HG02943 (cell line): ENCODE data around the gene BTBD9.

Source experiments
- ATAC-seq: cut with Tn5 transposase; IDR thresholded peaks from one replicate; pipeline ENCODE4 v1.9.1; 2021; ENCODE audit warnings: mild to moderate bottlenecking, low read depth, moderate library complexity; ENCODE audit not compliant: unreplicated experiment

Gene BTBD9

GRCh38 chr6:38403548-38403947 is 236.2 kb downstream of the BTBD9 start:
- no peak for ATAC-seq

GRCh38 chr6:38400764-38401163 is 239.0 kb downstream of the BTBD9 start:
- no peak for ATAC-seq

DNA sequence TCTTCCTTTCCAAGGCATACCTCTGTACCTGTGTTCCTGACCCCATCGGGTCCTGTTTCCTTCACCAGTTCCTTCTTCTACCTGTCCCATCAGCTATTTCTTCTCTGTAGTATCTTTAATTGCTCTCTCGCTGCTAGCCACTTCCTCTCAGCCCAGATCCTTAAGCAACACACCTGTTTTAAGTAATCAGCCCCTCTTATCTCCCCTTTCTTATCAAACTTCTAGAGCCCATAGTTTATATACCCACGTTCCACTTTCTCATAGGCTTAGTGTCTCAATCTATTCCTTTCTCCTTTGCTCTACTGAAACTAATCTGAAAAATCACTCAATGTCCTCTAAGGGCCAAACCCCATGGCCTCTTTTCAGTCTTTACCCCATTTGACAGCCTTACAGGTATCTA is 239.6 kb downstream of the BTBD9 start:
- no peak for ATAC-seq

GRCh38 chr6:38396209-38396608 is 243.5 kb downstream of the BTBD9 start:
- no peak for ATAC-seq

DNA sequence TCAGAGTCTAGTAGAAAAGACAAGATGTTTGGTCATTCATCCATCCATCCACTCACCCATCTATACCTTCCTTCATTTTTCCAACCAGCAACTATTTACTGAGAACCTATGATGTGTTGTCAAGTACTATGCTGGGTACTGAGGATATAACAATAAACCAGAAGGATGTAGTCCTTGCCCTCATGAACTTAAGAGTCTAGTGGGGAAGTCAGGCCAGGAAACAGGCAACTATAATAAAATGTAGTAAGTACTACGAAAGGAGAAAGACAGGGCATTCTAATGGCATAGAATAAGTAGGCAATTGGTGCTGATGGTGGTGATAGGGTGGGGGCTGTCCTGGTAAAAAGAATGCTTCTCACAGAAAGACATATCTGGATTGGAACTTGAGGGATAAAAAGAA is 245.7 kb downstream of the BTBD9 start:
- no peak for ATAC-seq

DNA sequence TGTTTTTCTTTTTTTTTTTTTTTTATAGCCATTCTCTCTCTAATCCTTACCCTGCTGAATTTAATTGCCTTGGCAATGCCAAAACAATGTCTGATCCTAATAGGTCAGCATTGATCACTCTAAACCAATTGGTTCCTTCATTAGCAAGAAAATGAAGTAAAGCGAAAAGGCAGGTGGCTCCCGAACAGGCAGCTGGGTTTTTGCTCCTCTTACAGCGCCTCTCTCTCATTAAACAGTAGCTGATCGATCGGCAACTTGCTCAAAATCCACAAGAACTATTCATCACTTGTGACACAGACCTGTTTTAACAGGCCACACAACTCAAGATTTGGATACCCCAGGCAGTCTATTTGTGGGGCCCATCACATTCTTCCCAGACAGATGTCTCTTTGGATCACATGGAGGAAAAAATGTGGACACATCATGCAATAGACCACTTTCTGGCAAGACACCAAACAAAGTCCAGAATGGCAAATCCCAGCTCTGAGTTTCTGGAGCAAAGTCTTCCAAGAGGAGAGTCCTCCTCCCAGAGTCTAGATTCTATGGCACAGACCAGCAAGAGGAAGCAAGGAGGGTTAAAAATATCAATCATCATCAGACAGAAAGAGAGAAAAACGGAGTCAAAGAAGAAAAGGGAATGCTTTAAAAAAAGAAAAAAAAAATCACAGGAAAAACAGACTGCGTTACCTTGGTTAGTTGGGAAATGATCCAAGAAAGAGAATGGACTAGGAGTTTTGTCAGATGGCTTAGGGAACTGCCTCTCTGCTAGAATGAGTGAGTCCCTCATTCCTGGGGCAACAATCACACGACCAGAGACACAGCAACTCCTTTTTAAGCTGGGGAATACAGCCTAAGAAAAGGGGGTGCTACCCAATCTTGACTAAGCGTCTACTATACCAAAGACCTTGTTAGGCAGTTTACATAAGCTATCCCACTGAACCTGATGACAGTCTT is 247.8 kb downstream of the BTBD9 start:
- no peak for ATAC-seq

GRCh38 chr6:38391206-38391605 is 248.5 kb downstream of the BTBD9 start:
- ATAC-seq, result no peak

GRCh38 chr6:38389875-38390274 is 249.9 kb downstream of the BTBD9 start:
- no peak for ATAC-seq

DNA sequence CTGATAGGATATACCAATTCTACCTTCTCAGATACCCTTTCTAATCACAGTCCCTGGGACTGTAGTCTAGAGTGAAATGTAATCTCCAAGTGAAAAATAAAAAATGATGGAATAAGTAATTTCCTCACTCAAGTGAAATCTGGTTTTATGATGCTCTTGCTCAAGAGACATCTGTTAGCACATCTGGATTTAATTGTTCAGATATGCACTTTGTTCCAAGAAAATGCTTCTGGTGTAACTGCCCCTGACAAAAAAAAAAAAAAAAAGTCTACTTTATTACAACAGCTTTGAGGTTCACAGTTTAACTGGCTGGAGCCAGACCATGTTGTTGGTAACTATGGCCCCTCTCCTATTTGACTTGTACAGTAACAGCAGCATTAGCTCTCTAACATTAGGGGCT is 251.8 kb downstream of the BTBD9 start:
- ATAC-seq, result no peak

DNA sequence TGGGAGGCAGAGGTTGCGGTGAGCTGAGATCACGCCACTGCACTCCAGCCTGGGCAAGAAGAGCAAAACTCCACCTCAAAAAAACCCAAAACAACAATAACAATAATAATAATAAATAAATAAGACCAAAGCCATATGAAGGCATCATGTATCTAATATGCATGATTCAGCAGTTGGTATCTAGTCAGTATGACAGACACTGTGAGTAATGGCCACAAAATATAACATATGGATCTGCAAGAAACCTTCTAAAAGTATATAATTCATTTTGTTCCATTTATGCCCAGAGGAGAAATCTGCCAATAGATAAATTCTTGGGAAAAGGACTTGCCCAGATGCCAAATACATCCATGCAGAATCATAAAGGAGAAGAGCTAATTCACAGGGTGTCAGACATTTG is 252.3 kb downstream of the BTBD9 start:
- no peak for ATAC-seq

GRCh38 chr6:38378801-38379200 is 260.9 kb downstream of the BTBD9 start:
- ATAC-seq, result no peak

DNA sequence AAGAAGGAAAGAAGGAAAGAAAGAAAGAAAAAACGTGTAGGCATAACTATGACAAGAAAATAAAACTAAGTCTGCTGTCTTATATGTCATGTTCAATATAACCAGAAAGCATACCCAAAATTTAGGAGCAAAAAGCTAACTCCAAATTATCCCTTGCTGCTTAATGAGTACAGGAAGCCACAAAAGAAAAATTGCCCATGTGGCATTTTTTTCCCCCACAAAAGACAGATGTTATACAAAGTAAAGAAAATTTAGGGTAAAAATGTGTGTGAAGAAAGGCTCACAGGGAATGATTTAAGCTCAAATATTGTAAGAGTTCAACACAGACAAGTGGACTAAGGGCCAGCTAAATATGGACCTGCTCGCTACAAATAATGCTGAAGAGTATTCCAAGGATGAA is 263.8 kb downstream of the BTBD9 start:
- no peak for ATAC-seq

GRCh38 chr6:38375341-38375740 is 264.4 kb downstream of the BTBD9 start:
- no peak for ATAC-seq

GRCh38 chr6:38371881-38372280 is 267.8 kb downstream of the BTBD9 start:
- no peak for ATAC-seq

GRCh38 chr6:38370653-38371601 is 268.8 kb downstream of the BTBD9 start:
- ATAC-seq, result no peak

- no peak for ATAC-seq
Observed at GRCh38 chr6:38367231-38367630, 272.5 kb downstream of the BTBD9 start.

DNA sequence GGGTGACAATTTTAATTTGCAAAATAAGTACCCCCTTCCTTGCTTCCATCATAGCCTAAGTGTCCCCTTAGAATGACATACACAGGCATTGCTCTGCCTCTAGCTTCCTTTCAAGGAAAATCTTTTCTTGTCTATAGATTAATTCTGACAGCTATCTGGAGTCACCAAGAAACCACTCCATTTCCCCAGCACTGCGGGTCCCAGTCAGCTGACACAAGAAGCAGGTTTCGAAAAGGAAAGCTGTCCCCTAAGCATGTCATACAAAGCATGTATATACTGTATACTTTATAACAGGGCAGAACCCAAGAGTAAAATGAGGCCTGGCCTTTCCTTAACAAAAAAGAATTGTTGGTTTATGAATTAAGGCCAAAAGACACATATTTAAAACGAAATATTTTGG is 273.5 kb downstream of the BTBD9 start:
- ATAC-seq, result no peak

DNA sequence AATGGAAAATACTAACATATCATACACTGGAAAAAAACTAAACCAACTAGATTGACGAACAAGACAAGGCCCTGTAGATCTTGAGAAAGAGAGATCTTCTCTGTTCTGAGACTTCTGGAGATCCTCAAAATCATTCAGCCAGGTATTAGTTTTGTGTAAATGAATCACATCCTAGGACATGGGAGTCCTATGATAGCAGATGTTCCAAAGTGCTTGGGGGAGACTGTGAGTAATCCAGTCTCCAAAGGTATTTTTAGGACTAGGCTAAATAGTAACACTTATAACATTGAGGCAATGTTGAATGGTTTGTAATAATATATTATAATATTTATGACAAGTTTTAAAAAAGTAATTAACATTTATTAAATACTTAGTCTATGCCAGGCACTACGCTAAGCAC is 275.0 kb downstream of the BTBD9 start:
- ATAC-seq, result no peak

GRCh38 chr6:38364127-38364526 is 275.6 kb downstream of the BTBD9 start:
- no peak for ATAC-seq

GRCh38 chr6:38355519-38355918 is 284.2 kb downstream of the BTBD9 start:
- ATAC-seq, result no peak

DNA sequence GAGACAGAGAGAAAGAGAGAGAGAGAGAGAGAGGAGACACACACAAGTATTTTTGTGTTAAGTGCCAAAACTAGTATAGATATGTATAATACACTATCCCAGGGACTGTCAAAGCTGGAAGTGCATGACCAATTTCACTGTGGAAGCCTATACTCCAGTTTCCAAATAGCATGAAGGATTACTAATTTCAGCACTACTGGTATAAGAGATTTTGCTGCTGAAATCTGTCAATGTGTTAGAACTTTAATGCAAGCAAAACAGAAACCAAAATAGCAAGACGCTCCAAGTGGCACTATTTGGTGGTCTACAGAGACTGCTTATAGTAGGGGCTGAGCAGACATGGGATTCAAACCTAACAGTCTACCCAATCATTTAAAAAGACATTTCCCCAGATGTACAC is 284.8 kb downstream of the BTBD9 start:
- ATAC-seq, result no peak
